ENCODE results near the gene FMO1. TPM values are rescaled to one million over a fixed set of nuclear protein-coding genes. Genes with fewer than 3 reads are reported as not detected.

The FMO1 gene
- total RNA-seq, 1 experiment from 2014 or later, result not detected

- Histone ChIP-seq H3K9me3 (ENCODE audit: insufficient read depth, low read depth) (no peaks in the 10 kb centered on the region), H3K4me1 (replicated peaks; ENCODE audit: insufficient read depth) (no peaks in the 10 kb centered on the region), H3K4me2 (no peak overlapping the region), H2AFZ (no peak overlapping the region), H3F3A (ENCODE audit: insufficient read depth, low read depth) (no peaks in the 10 kb centered on the region), H3K27ac (no peak overlapping the region), H3K79me2 (ENCODE audit: low read depth) (no peaks in the 10 kb centered on the region), H4K20me1 (ENCODE audit: insufficient read depth) (no peaks in the 10 kb centered on the region), H3K9me2 (ENCODE audit: insufficient read depth) (no peaks in the 10 kb centered on the region), H3K36me3 (ENCODE audit: low read depth) (no peaks in the 10 kb centered on the region), H3K27me3 (ENCODE audit: insufficient read depth, low read depth) (no peaks in the 10 kb centered on the region), H3K4me3 (no peak overlapping the region)
- TF ChIP-seq EZH2 (IDR thresholded peaks at IDR 0.05; ENCODE audit: low read depth), result no peak
- no peak for TF ChIP-seq CTCF (conservative IDR thresholded peaks at IDR 0.05)
- CTCF ChIA-PET, result no interaction called here
- DNase-seq, result no peak
- no TSS peak for BruUV-seq (replicated peaks)
- POLR2A ChIA-PET (ENCODE audit: unreplicated experiment), result no interaction called here
- intact Hi-C loops (cut with micrococcal nuclease; ENCODE audit: unreplicated experiment), result no loop called here
Observed at GRCh38 chr1:171218661-171219060, 29.6 kb upstream of the FMO1 start.

- POLR2A ChIA-PET (ENCODE audit: unreplicated experiment), result no interaction called here
- no peak overlapping the region for H2AFZ ChIP-seq
- no peak for DNase-seq
Observed at GRCh38 chr1:171219346-171220080, 28.8 kb upstream of the FMO1 start.

GRCh38 chr1:171220081-171220420, 28.2 kb upstream of the FMO1 start:
- Histone ChIP-seq H3K4me1 (replicated peaks; ENCODE audit: insufficient read depth) (no peaks in the 10 kb centered on the region), H3K36me3 (ENCODE audit: low read depth) (no peaks in the 10 kb centered on the region), H3K9me3 (ENCODE audit: insufficient read depth, low read depth) (no peaks in the 10 kb centered on the region), H3K27ac (no peak overlapping the region), H3K4me3 (no peak overlapping the region), H4K20me1 (ENCODE audit: insufficient read depth) (no peaks in the 10 kb centered on the region), H3K27me3 (ENCODE audit: insufficient read depth, low read depth) (no peaks in the 10 kb centered on the region), H3K9me2 (ENCODE audit: insufficient read depth) (no peaks in the 10 kb centered on the region), H3K79me2 (ENCODE audit: low read depth) (no peaks in the 10 kb centered on the region), H3F3A (ENCODE audit: insufficient read depth, low read depth) (no peaks in the 10 kb centered on the region), H3K4me2 (no peak overlapping the region), H2AFZ (no peak overlapping the region)
- ChIA-PET CTCF (no interaction called here), POLR2A (ENCODE audit: unreplicated experiment) (no interaction called here)
- no TSS peak for BruUV-seq (replicated peaks)
- TF ChIP-seq CTCF (conservative IDR thresholded peaks at IDR 0.05) (no peak), EZH2 (IDR thresholded peaks at IDR 0.05; ENCODE audit: low read depth) (no peak)
- DNase-seq, result no peak
- intact Hi-C loops (cut with micrococcal nuclease; ENCODE audit: unreplicated experiment), result no loop called here

More at GRCh38 chr1:171219346-171220080, 28.8 kb upstream of the FMO1 start:
- no peak overlapping the region for H3K4me2 ChIP-seq
- H3K27ac ChIP-seq, result no peak overlapping the region
- H3K4me1 ChIP-seq (replicated peaks; ENCODE audit: insufficient read depth), result no peaks in the 10 kb centered on the region
- TF ChIP-seq CTCF (conservative IDR thresholded peaks at IDR 0.05), result no peak
- no peak for TF ChIP-seq EZH2 (IDR thresholded peaks at IDR 0.05; ENCODE audit: low read depth)
- H4K20me1 ChIP-seq (ENCODE audit: insufficient read depth), result no peaks in the 10 kb centered on the region
- intact Hi-C loops (cut with micrococcal nuclease; ENCODE audit: unreplicated experiment), result no loop called here
- no peaks in the 10 kb centered on the region for H3K79me2 ChIP-seq (ENCODE audit: low read depth)
- H3K9me2 ChIP-seq (ENCODE audit: insufficient read depth), result no peaks in the 10 kb centered on the region
- CTCF ChIA-PET, result no interaction called here
- no peaks in the 10 kb centered on the region for H3K9me3 ChIP-seq (ENCODE audit: insufficient read depth, low read depth)
- no peak overlapping the region for H3K4me3 ChIP-seq
- H3K27me3 ChIP-seq (ENCODE audit: insufficient read depth, low read depth), result no peaks in the 10 kb centered on the region
- no peaks in the 10 kb centered on the region for H3F3A ChIP-seq (ENCODE audit: insufficient read depth, low read depth)
- no TSS peak for BruUV-seq (replicated peaks)
- H3K36me3 ChIP-seq (ENCODE audit: low read depth), result no peaks in the 10 kb centered on the region
